Activated CD8-positive, alpha-beta T cell treated with anti-CD3 and anti-CD28 coated beads for 36 hours (primary cell): ENCODE results near the gene CFAP100. TPM values are rescaled to one million over a fixed set of nuclear protein-coding genes. Genes with fewer than 3 reads are reported as not detected.

Experiments used
- ATAC-seq: fragments of 200-7000 bp; cut with Tn5 transposase; one replicate; pipeline ENCODE4 v1.10.0; 2021; ENCODE audit warnings: mild to moderate bottlenecking, moderate library complexity
- CTCF ChIA-PET: fragments of 350-600 bp; sonication (Branson Sonifier 250); formaldehyde crosslinking; loops from one replicate; lab custom pipeline; 2021; ENCODE audit warnings: antibody characterized with exemption; lab: Charles Lee
- POLR2A ChIA-PET: fragments of 350-600 bp; sonication (Branson Sonifier 250); formaldehyde crosslinking; loops from one replicate; lab custom pipeline; 2021; ENCODE audit warnings: antibody characterized with exemption; lab: Charles Lee
- DNase-seq: peaks from one replicate; pipeline ENCODE4 v3.0.0-alpha.2; 2020
- H3K27ac Mint-ChIP-seq: one replicate; pipeline ENCODE4 v1.8.0; 2021; ENCODE audit warnings: mild to moderate bottlenecking, mixed read lengths
- H3K27me3 Mint-ChIP-seq: one replicate; pipeline ENCODE4 v1.8.0; 2021; ENCODE audit warnings: mixed read lengths
- H3K36me3 Mint-ChIP-seq: one replicate; pipeline ENCODE4 v1.8.0; 2021; ENCODE audit warnings: low read depth, mixed read lengths
- H3K4me1 Mint-ChIP-seq: one replicate; pipeline ENCODE4 v1.8.0; 2021; ENCODE audit warnings: low read depth, mixed read lengths
- H3K4me3 Mint-ChIP-seq: one replicate; pipeline ENCODE4 v1.8.0; 2021; ENCODE audit warnings: mild to moderate bottlenecking, moderate library complexity, mixed read lengths
- H3K9me3 Mint-ChIP-seq: one replicate; pipeline ENCODE4 v1.8.0; 2021; ENCODE audit warnings: mixed read lengths
- CTCF ChIP-seq: fragments of 200-600 bp; IDR thresholded peaks from one replicate; pipeline ENCODE4 v1.8.0; 2022; ENCODE audit warnings: antibody characterized with exemption, mild to moderate bottlenecking
- intact Hi-C: fragments of 100-400 bp; cut with micrococcal nuclease; formaldehyde crosslinking; loops from one replicate; pipeline ENCODE4 v1.10.0; 2022
- total RNA-seq, 2 experiments: library from RNA; stranded (reverse); gene quantifications; one replicate each; pipeline ENCODE4 v1.2.3, GENCODE V29; 2021

CFAP100 gene
- total RNA-seq, 2 experiments from 2014 or later = not detected

GRCh38 chr3:126445506-126445905, 50.8 kb downstream of the CFAP100 start:
- intact Hi-C loops = no loop called here
- H3K4me3 Mint-ChIP-seq = no peak overlapping the region
- no peak for ATAC-seq
- no peaks in the 10 kb centered on the region for H3K9me3 Mint-ChIP-seq
- no peaks in the 10 kb centered on the region for H3K27me3 Mint-ChIP-seq
- CTCF ChIA-PET = interaction anchor here (1.9 kb wide), 1 partner anchor 26 kb away, joined by 5 read pairs; no protein-coding TSS in a partner anchor
- POLR2A ChIA-PET = no interaction called here
- no peaks in the 10 kb centered on the region for H3K4me1 Mint-ChIP-seq
- H3K27ac Mint-ChIP-seq = no peak overlapping the region
- no peak for TF ChIP-seq CTCF
- no peak for DNase-seq
- H3K36me3 Mint-ChIP-seq = no peaks in the 10 kb centered on the region

- ChIA-PET POLR2A (no interaction called here), CTCF (interaction anchor here (1.3 to 1.9 kb wide), 3 partner anchors 9 to 76 kb away, joined by 3 to 5 read pairs (median 3); no protein-coding TSS in a partner anchor)
- Mint-ChIP-seq H3K9me3 (no peaks in the 10 kb centered on the region), H3K27ac (no peak overlapping the region), H3K36me3 (peaks cover 5% of the 10 kb centered on the region), H3K4me1 (no peaks in the 10 kb centered on the region), H3K27me3 (no peaks in the 10 kb centered on the region), H3K4me3 (no peak overlapping the region)
- TF ChIP-seq CTCF = no peak
- ATAC-seq (no peak), DNase-seq (no peak)
- intact Hi-C loops = no loop called here
Observed at GRCh38 chr3:126446301-126446700, 51.6 kb downstream of the CFAP100 start.

GRCh38 chr3:126446791-126447190, 52.1 kb downstream of the CFAP100 start:
- CTCF ChIA-PET = interaction anchor here (1.3 to 1.5 kb wide), 2 partner anchors 9 to 76 kb away, joined by 3 read pairs; no protein-coding TSS in a partner anchor
- H3K27me3 Mint-ChIP-seq = no peaks in the 10 kb centered on the region
- H3K36me3 Mint-ChIP-seq = peaks cover 8% of the 10 kb centered on the region
- intact Hi-C loops = no loop called here
- ATAC-seq (no peak), DNase-seq (no peak)
- TF ChIP-seq CTCF = no peak
- no peaks in the 10 kb centered on the region for H3K9me3 Mint-ChIP-seq
- H3K4me1 Mint-ChIP-seq = no peaks in the 10 kb centered on the region
- H3K27ac Mint-ChIP-seq = no peak overlapping the region
- no peak overlapping the region for H3K4me3 Mint-ChIP-seq
- POLR2A ChIA-PET = no interaction called here

- Mint-ChIP-seq H3K9me3 (no peaks in the 10 kb centered on the region), H3K4me1 (no peaks in the 10 kb centered on the region), H3K27me3 (no peaks in the 10 kb centered on the region), H3K36me3 (peaks cover 8% of the 10 kb centered on the region), H3K4me3 (no peak overlapping the region), H3K27ac (no peak overlapping the region)
- ChIA-PET CTCF (interaction anchor here (1.3 to 1.5 kb wide), 2 partner anchors 8 to 75 kb away, joined by 3 read pairs; no protein-coding TSS in a partner anchor), POLR2A (no interaction called here)
- intact Hi-C loops = no loop called here
- no peak for TF ChIP-seq CTCF
- DNase-seq = no peak
- ATAC-seq = no peak
Observed at GRCh38 chr3:126447456-126448106, 52.9 kb downstream of the CFAP100 start.

- H3K27me3 Mint-ChIP-seq = no peaks in the 10 kb centered on the region
- CTCF ChIA-PET = no interaction called here
- intact Hi-C loops = no loop called here
- H3K36me3 Mint-ChIP-seq = peaks cover 10% of the 10 kb centered on the region
- DNase-seq (no peak), ATAC-seq (no peak)
- no peak for TF ChIP-seq CTCF
- H3K9me3 Mint-ChIP-seq = no peaks in the 10 kb centered on the region
- POLR2A ChIA-PET = no interaction called here
- H3K4me1 Mint-ChIP-seq = no peaks in the 10 kb centered on the region
- H3K27ac Mint-ChIP-seq = no peak overlapping the region
- H3K4me3 Mint-ChIP-seq = no peak overlapping the region
Observed at GRCh38 chr3:126448136-126448892, 53.6 kb downstream of the CFAP100 start.
